Thyroid gland (tissue), 4 donors: ENCODE measurements around the gene C16orf96.

Experiments used
- POLR2A ChIP-seq, 2 donors: fragments of 450-650 bp; IDR thresholded peaks; one replicate each; pipeline ENCODE4 v1.6.1; 2017; ENCODE audit warnings: antibody characterized with exemption in 2 of 2, mild to moderate bottlenecking in 2 of 2, moderate library complexity in 1 of 2
- TF ChIP-seq, protein P1 (sequence below), 6 experiments: fragments of 200-600 bp in 3 of 6; fragments of 450-650 bp in 3 of 6; sonication (generic) in 3 of 6; IDR thresholded peaks; one replicate each; pipeline ENCODE4 v1.5.1; 2016 to 2019; ENCODE audit warnings: antibody characterized with exemption in 6 of 6, mild to moderate bottlenecking in 2 of 6, inconsistent platforms in 1 of 6, moderate library complexity in 1 of 6

DNA sequence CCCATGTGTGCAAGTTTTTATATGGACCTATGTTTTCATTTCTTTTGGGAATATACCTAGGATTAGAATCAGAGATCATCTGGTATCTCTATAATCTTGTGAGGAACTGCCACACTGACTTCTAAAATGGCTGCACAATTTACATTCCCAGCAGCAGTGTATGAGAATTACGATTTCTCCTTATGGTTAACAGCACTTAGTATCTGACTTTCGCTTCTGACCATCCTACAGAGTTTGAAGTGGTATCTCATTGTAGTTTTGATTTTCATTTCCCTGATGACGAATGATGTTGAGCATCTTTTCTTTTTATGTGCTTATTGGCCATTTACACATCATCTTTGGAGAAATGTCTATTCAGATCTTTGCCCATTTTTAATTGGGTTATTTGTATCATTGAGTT is 10.0 kb downstream of the C16orf96 start:
- TF ChIP-seq POLR2A (IDR thresholded peaks at IDR 0.05) = no peak
- TF ChIP-seq, protein P1, sequence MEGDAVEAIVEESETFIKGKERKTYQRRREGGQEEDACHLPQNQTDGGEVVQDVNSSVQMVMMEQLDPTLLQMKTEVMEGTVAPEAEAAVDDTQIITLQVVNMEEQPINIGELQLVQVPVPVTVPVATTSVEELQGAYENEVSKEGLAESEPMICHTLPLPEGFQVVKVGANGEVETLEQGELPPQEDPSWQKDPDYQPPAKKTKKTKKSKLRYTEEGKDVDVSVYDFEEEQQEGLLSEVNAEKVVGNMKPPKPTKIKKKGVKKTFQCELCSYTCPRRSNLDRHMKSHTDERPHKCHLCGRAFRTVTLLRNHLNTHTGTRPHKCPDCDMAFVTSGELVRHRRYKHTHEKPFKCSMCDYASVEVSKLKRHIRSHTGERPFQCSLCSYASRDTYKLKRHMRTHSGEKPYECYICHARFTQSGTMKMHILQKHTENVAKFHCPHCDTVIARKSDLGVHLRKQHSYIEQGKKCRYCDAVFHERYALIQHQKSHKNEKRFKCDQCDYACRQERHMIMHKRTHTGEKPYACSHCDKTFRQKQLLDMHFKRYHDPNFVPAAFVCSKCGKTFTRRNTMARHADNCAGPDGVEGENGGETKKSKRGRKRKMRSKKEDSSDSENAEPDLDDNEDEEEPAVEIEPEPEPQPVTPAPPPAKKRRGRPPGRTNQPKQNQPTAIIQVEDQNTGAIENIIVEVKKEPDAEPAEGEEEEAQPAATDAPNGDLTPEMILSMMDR (IDR thresholded peaks at IDR 0.05) = no peak
